ENCODE results near the gene CEACAM7.
"Not testable (repeated sequence)": the region's sequence is repeated elsewhere in the genome, so short reads cannot be mapped to it uniquely, and the experiment has no call there.

The CEACAM7 gene

DNA sequence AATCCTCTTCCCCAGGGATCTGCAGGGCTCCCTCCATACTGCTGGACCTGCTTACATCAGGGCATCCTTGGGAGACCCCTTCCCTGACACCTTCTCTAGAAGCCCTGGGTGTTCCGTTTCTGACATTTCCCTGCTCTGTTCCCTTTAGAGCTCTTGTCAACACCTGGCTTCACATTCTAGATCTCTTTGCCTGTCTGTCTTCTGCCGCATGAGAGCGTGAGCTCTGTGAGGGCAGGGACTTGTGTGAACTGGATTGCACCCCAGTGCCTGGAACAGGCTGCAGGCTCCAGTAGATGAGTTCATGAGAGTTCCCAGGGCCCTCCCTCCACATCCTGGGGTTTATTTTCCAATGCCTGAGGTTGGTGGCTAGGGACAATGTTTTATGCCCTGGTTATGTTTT is 651 bp downstream of the CEACAM7 start:
- no peaks in the 10 kb centered on the region for H3K36me3 ChIP-seq (ENCODE audit: insufficient read depth, low read depth, low read length)
- no peak overlapping the region for H3K4me3 ChIP-seq (ENCODE audit: low read length)
- H3K9ac ChIP-seq (ENCODE audit: low read depth, low read length) = no peak overlapping the region
- no peak overlapping the region for H3K27ac ChIP-seq (ENCODE audit: low read length)
- peaks cover under 1% of the 10 kb centered on the region; the same call in 1 of the 2 replicates for H3K9me3 ChIP-seq (ENCODE audit: insufficient read depth, low read depth, low read length)
- no peaks in the 10 kb centered on the region for H3K4me1 ChIP-seq (ENCODE audit: insufficient read depth, low read length)
- peaks cover 10% of the 10 kb centered on the region for H3K27me3 ChIP-seq (ENCODE audit: insufficient read depth, low read length)

DNA sequence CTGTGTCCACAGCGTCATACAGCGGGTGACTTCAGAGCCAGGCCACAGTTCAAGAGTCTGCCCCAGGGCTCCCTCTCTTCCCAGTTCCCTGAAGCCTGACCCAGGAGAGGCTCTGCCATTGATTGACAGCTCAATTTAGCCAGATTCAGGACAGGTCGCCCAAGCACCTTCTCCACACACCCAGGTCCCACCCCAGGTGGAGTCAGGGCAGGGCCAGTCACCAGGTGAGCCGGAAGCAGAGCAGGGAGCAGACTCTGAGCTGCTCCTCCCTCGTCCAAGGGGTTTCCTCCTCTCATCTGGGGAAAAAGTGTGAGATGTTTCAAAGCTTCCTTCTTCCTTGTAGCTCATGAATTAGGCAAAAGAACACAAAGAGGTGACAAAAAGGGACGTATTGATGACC is 5.6 kb downstream of the CEACAM7 start:
- no peaks in the 10 kb centered on the region for H3K36me3 ChIP-seq (ENCODE audit: insufficient read depth, low read depth, low read length)
- no peak overlapping the region for H3K4me3 ChIP-seq (ENCODE audit: low read length)
- H3K9ac ChIP-seq (ENCODE audit: low read depth, low read length) = no peak overlapping the region
- no peak overlapping the region for H3K27ac ChIP-seq (ENCODE audit: low read length)
- H3K9me3 ChIP-seq (ENCODE audit: insufficient read depth, low read depth, low read length) = peaks cover 13% of the 10 kb centered on the region; the same call in 1 of the 2 replicates
- H3K4me1 ChIP-seq (ENCODE audit: insufficient read depth, low read length) = no peaks in the 10 kb centered on the region
- H3K27me3 ChIP-seq (ENCODE audit: insufficient read depth, low read length) = peaks cover 5% of the 10 kb centered on the region; the same call in 1 of the 2 replicates

DNA sequence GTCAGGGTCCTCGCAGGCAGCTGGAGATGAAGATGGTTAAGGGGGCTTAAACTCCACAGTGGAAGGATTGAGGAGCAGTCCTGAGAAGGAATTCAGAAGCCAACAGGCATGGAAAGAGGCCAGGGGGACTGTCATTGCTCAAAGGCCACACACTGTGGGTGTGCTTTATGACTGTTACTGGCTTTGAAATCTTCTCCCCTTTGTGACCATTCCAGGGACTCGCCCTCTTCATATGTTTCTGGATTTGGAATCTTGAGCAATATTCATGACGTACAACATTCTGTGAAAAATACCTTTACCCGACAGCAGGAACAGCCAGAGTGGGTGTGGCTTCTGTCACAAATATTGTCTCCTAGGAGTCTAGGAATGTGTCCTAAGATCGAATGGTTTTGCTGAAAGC is 16.6 kb downstream of the CEACAM7 start:
- H3K9ac ChIP-seq (ENCODE audit: low read depth, low read length) = no peak overlapping the region
- no peaks in the 10 kb centered on the region for H3K36me3 ChIP-seq (ENCODE audit: insufficient read depth, low read depth, low read length)
- H3K4me1 ChIP-seq (ENCODE audit: insufficient read depth, low read length) = no peaks in the 10 kb centered on the region
- peaks cover 21% of the 10 kb centered on the region for H3K27me3 ChIP-seq (ENCODE audit: insufficient read depth, low read length)
- no peak overlapping the region for H3K27ac ChIP-seq (ENCODE audit: low read length)
- no peak overlapping the region for H3K4me3 ChIP-seq (ENCODE audit: low read length)
- peaks cover 25% of the 10 kb centered on the region for H3K9me3 ChIP-seq (ENCODE audit: insufficient read depth, low read depth, low read length)

DNA sequence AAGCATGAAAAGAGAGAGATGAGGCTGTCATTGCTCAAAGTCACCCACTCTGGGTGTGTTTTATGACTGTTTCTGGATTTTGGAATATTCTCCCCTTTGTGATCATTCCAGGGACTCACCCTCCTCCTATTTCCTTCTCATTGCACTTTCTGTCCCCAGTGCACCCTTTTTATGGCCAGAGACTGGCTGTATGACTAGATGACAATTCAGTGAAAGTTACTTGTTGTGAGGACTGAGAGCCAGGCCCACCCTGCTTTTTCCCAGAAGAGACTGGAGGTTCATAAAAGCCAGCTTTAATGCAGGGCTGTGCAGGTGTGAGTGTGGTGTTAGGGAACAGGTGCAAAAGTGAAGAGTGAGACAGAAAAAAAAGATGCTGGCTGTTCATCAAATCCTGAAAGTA is 17.3 kb downstream of the CEACAM7 start:
- Histone ChIP-seq H3K27ac (ENCODE audit: low read length) (no peak overlapping the region), H3K27me3 (ENCODE audit: insufficient read depth, low read length) (peaks cover 21% of the 10 kb centered on the region), H3K9me3 (ENCODE audit: insufficient read depth, low read depth, low read length) (peaks cover 28% of the 10 kb centered on the region), H3K4me3 (ENCODE audit: low read length) (no peak overlapping the region), H3K36me3 (ENCODE audit: insufficient read depth, low read depth, low read length) (no peaks in the 10 kb centered on the region), H3K9ac (ENCODE audit: low read depth, low read length) (no peak overlapping the region), H3K4me1 (ENCODE audit: insufficient read depth, low read length) (no peaks in the 10 kb centered on the region)

DNA sequence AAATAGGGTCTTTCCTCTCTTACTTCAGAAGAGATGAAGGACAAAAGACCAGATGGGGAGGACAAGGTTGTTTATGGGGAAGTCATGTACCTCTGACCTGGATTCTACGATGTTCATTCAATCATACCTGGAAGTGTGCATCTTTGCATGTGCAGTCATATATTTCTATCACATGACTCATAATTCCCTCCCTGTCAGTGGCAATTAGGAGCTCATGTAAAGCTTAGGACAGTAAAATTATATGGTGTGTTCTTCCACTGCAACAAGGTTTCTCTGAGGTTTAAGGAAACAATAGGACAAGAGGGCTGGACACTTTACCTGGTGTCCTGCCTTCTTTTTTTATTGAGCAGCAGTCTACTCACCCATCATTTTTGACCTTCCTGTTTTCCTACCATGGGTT is 19.8 kb downstream of the CEACAM7 start:
- Histone ChIP-seq H3K9ac (ENCODE audit: low read depth, low read length) (no peak overlapping the region), H3K9me3 (ENCODE audit: insufficient read depth, low read depth, low read length) (peaks cover 33% of the 10 kb centered on the region), H3K4me3 (ENCODE audit: low read length) (no peak overlapping the region), H3K36me3 (ENCODE audit: insufficient read depth, low read depth, low read length) (no peaks in the 10 kb centered on the region), H3K4me1 (ENCODE audit: insufficient read depth, low read length) (no peaks in the 10 kb centered on the region), H3K27ac (ENCODE audit: low read length) (no peak overlapping the region), H3K27me3 (ENCODE audit: insufficient read depth, low read length) (peaks cover 8% of the 10 kb centered on the region; the same call in 1 of the 2 replicates)

DNA sequence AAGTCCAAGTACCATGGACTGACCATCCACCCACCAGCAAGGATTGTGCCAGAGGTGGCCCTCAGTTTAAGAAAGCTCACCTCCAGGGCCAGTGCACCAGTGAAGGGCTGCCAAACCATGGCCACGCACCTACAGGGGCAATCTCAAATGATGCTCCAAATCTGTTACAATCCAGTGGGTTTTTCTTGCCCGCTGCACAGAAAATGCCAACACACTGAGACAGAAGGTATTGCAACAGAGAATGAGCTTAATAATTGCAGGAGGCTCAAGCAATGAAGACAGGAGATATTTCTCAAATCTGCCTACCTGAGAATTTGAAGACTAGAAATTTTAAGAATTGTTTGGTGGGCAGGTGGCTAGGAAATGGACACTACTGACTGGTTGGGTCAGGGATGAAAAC is 22.0 kb downstream of the CEACAM7 start:
- Histone ChIP-seq H3K9ac (ENCODE audit: low read depth, low read length) (no peak overlapping the region), H3K4me3 (ENCODE audit: low read length) (no peak overlapping the region), H3K36me3 (ENCODE audit: insufficient read depth, low read depth, low read length) (no peaks in the 10 kb centered on the region), H3K27me3 (ENCODE audit: insufficient read depth, low read length) (no peaks in the 10 kb centered on the region; the same call in 1 of the 2 replicates), H3K4me1 (ENCODE audit: insufficient read depth, low read length) (no peaks in the 10 kb centered on the region), H3K27ac (ENCODE audit: low read length) (no peak overlapping the region), H3K9me3 (ENCODE audit: insufficient read depth, low read depth, low read length) (peaks cover 35% of the 10 kb centered on the region)

DNA sequence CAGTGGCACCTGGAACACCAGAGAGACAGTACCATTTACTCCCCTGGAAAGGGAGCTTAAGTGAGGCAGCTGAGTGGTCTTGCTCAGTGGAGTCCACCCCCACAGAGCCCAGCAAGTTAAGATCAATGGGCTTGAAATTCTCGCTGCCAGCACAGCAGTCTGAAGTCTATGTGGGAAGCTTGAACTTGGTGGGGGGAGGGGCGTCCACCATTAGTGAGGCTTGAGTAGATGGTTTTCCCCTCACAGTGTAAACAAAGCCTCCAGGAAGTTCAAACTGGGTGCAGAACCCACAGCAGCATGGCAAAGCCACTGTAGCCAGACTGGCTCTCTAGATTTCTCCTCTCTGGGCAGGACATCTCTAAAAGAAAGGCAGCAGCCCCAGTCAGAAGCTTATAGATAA is 30.9 kb downstream of the CEACAM7 start:
- no peak overlapping the region for H3K27ac ChIP-seq (ENCODE audit: low read length)
- H3K4me1 ChIP-seq (ENCODE audit: insufficient read depth, low read length) = peaks cover 7% of the 10 kb centered on the region
- H3K9me3 ChIP-seq (ENCODE audit: insufficient read depth, low read depth, low read length) = no peaks in the 10 kb centered on the region; the same call in 1 of the 2 replicates
- H3K9ac ChIP-seq (ENCODE audit: low read depth, low read length) = no peak overlapping the region
- no peaks in the 10 kb centered on the region for H3K27me3 ChIP-seq (ENCODE audit: insufficient read depth, low read length)
- H3K36me3 ChIP-seq (ENCODE audit: insufficient read depth, low read depth, low read length) = no peaks in the 10 kb centered on the region
- H3K4me3 ChIP-seq (ENCODE audit: low read length) = no peak overlapping the region

DNA sequence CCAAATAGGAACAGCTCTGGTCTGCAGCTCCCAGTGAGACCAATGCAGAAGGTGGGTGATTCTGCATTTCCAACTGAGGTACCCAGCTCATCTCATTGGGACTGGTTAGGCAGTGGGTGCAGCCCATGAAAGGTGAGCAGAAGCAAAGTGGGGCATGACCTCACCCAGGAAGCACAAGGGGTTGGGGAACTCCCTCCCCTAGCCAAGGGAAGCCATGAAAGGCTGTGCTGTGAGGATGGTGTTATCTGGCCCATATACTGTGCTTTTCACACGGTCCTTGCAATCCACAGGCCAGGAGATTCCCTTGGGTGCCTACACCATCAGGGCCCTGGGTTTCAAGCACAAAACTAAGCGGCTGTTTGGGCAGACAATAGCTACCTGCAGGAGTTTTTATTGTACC is 31.3 kb downstream of the CEACAM7 start:
- not testable (repeated sequence) for H3K36me3 ChIP-seq (ENCODE audit: insufficient read depth, low read depth, low read length); H3K4me3 ChIP-seq (ENCODE audit: low read length); H3K27ac ChIP-seq (ENCODE audit: low read length); H3K4me1 ChIP-seq (ENCODE audit: insufficient read depth, low read length); H3K9me3 ChIP-seq (ENCODE audit: insufficient read depth, low read depth, low read length); H3K27me3 ChIP-seq (ENCODE audit: insufficient read depth, low read length); H3K9ac ChIP-seq (ENCODE audit: low read depth, low read length)

DNA sequence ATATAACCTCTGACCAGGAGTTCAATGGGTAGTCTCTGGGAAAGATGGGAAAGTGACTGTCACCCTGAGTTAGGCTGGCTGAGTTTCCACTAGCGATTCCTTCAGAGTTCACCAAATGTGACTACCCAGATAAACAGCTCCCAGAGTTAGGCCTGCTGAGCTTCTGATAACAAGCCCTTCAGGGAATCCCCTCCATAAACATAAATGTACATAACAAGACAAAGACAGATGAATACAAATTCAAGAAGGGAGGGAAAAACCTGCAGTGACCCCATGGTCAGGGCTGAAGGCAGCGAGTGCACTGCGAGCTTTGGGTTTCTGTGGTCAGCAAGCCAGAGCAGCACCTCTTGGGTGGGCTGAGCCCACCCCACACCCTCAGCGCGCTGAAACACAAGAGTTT is 35.8 kb downstream of the CEACAM7 start:
- peaks cover 5% of the 10 kb centered on the region for H3K4me1 ChIP-seq (ENCODE audit: insufficient read depth, low read length)
- H3K9ac ChIP-seq (ENCODE audit: low read depth, low read length) = no peak overlapping the region
- no peaks in the 10 kb centered on the region; the same call in 1 of the 2 replicates for H3K9me3 ChIP-seq (ENCODE audit: insufficient read depth, low read depth, low read length)
- no peak overlapping the region for H3K27ac ChIP-seq (ENCODE audit: low read length)
- H3K36me3 ChIP-seq (ENCODE audit: insufficient read depth, low read depth, low read length) = no peaks in the 10 kb centered on the region
- H3K27me3 ChIP-seq (ENCODE audit: insufficient read depth, low read length) = peaks cover 10% of the 10 kb centered on the region; the same call in 1 of the 2 replicates
- H3K4me3 ChIP-seq (ENCODE audit: low read length) = no peak overlapping the region

DNA sequence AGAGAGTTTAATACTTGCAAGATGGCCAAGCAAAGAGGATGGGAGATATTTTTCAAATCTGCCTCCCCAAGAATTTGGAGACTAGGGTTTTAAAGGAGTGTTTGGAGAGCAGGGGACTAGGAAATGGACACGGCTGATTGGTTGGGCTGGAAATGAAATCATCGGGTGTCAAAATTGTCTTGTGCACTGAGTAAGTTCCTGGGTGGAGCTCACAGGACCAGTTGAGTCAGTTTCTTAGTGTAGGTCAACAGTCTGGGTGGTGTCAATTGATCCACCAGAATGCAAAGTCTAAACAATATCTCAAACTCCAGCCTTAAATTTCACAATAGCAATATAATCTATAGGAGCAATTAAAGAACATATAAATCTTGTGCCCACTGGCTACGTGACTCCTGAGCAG is 38.2 kb downstream of the CEACAM7 start:
- no peaks in the 10 kb centered on the region; the same call in 1 of the 2 replicates for H3K4me1 ChIP-seq (ENCODE audit: insufficient read depth, low read length)
- H3K4me3 ChIP-seq (ENCODE audit: low read length) = no peak overlapping the region

DNA sequence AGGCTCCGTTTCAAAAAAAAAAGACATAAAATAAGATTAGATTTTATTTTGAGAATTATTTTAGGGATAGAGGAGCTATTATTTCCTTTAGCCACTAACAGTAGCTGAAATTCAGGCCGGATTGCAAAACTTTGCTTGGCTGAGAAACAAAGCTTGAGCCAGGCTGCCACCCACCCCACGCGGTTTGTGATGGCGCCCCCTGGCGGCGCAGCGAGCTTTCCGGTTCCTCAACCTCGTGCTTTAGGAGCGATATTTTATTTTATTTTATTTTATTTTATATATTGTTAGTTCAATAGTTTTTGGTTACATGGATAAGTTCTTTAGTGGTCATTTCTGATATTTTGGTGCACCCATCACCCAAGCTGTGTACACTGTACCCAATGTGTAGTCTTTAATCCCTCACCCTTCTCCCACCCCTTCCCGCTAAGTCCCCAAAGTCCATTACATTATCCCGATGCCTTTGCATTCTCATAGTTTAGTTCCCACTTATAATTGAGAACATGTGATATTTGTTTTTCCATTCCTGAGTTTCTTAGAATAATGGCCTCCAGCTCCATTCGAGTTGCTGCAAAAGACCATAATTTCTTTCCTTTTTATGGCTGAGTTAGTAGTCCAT is 41.4 kb downstream of the CEACAM7 start:
- Histone ChIP-seq H3K4me1 (ENCODE audit: insufficient read depth, low read length) (no peaks in the 10 kb centered on the region), H3K4me3 (ENCODE audit: low read length) (no peak overlapping the region), H3K27me3 (ENCODE audit: insufficient read depth, low read length) (peaks cover 10% of the 10 kb centered on the region; the same call in 1 of the 2 replicates), H3K9ac (ENCODE audit: low read depth, low read length) (no peak overlapping the region), H3K27ac (ENCODE audit: low read length) (no peak overlapping the region), H3K9me3 (ENCODE audit: insufficient read depth, low read depth, low read length) (no peaks in the 10 kb centered on the region), H3K36me3 (ENCODE audit: insufficient read depth, low read depth, low read length) (no peaks in the 10 kb centered on the region)

More for the DNA sequence above, 38.2 kb downstream of the CEACAM7 start:
- Histone ChIP-seq H3K9ac (ENCODE audit: low read depth, low read length) (no peak overlapping the region), H3K9me3 (ENCODE audit: insufficient read depth, low read depth, low read length) (no peaks in the 10 kb centered on the region; the same call in 1 of the 2 replicates), H3K27me3 (ENCODE audit: insufficient read depth, low read length) (peaks cover 10% of the 10 kb centered on the region; the same call in 1 of the 2 replicates), H3K27ac (ENCODE audit: low read length) (no peak overlapping the region), H3K36me3 (ENCODE audit: insufficient read depth, low read depth, low read length) (no peaks in the 10 kb centered on the region)

DNA sequence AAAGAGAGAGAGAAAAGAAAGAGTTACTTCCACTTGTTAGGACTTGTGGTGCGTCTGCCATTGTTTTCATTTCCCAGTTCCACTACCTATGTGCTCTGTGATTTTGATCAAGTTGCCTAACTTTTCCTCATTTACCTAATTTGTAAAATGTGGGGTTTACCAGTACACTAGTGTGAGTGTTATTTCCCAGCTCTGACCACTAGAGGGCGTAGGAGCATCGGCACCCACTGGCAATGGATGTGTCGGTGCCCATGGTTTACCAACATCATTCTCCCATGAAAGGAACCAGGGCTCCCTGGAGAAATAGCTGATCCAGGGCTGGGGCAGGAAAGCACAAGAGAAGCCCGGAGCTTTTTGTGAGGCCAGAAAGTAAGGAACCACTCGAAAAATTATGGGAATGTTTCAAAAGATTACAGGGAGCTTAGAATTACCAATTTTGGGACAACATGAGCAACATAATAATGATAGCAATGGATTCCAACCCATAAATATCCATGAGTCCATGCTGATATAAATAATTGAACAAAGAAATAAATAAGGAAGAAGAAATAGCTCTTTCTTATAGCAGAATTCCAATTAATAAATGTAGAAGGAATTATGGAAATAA is 46.1 kb downstream of the CEACAM7 start:
- no peaks in the 10 kb centered on the region for H3K4me1 ChIP-seq (ENCODE audit: insufficient read depth, low read length)
- H3K27me3 ChIP-seq (ENCODE audit: insufficient read depth, low read length) = no peaks in the 10 kb centered on the region; the same call in 1 of the 2 replicates
- H3K27ac ChIP-seq (ENCODE audit: low read length) = no peak overlapping the region
- H3K36me3 ChIP-seq (ENCODE audit: insufficient read depth, low read depth, low read length) = no peaks in the 10 kb centered on the region
- H3K9ac ChIP-seq (ENCODE audit: low read depth, low read length) = no peak overlapping the region
- H3K9me3 ChIP-seq (ENCODE audit: insufficient read depth, low read depth, low read length) = no peaks in the 10 kb centered on the region
- H3K4me3 ChIP-seq (ENCODE audit: low read length) = no peak overlapping the region
